Aorta (tissue), 5 donors: Measurements from ENCODE around the gene CSNK1A1. TPM values are rescaled to one million over a fixed set of nuclear protein-coding genes. Genes with fewer than 3 reads are reported as not detected.
A peak's percentile ranks its signal among the peaks of the same experiment; 100 is the strongest.

Experiments used
- ATAC-seq: fragments of 200-7000 bp; cut with Tn5 transposase; one replicate; pipeline ENCODE4 v1.9.1; 2022; ENCODE audit warnings: moderate library complexity; ENCODE audit not compliant: low FRiP score
- DNase-seq, 2 donors: peaks; one replicate each; pipeline ENCODE4 v3.0.0-alpha.2; 2020
- H3K27ac ChIP-seq, 2 donors: one replicate each; pipeline ENCODE4 v1.5.1; 2013; ENCODE audit warnings: low read length in 2 of 2, mild to moderate bottlenecking in 2 of 2, moderate library complexity in 2 of 2, control low read depth in 1 of 2, inconsistent platforms in 1 of 2, low read depth in 1 of 2
- H3K27me3 ChIP-seq, 2 donors: one replicate each; pipeline ENCODE4 v1.6.1; 2013; ENCODE audit warnings: control low read depth in 1 of 2, low read length in 1 of 2, mild to moderate bottlenecking in 1 of 2, moderate library complexity in 1 of 2; ENCODE audit not compliant: insufficient read depth in 2 of 2, control insufficient read depth in 1 of 2
- H3K36me3 ChIP-seq, 2 donors: one replicate each; pipeline ENCODE4 v1.6.1; 2013; ENCODE audit warnings: control low read depth in 1 of 2, low read length in 1 of 2, mild to moderate bottlenecking in 1 of 2; ENCODE audit not compliant: insufficient read depth in 2 of 2, control insufficient read depth in 1 of 2
- H3K4me1 ChIP-seq, 2 donors: one replicate each; pipeline ENCODE4 v1.6.1; 2013; ENCODE audit warnings: low read length in 2 of 2, control low read depth in 1 of 2, mild to moderate bottlenecking in 1 of 2, moderate library complexity in 1 of 2; ENCODE audit not compliant: insufficient read depth in 2 of 2, control insufficient read depth in 1 of 2
- H3K4me3 ChIP-seq, 2 donors: one replicate each; pipeline ENCODE4 v1.5.1; 2013; ENCODE audit warnings: low read length in 2 of 2, control low read depth in 1 of 2, mild to moderate bottlenecking in 1 of 2
- H3K9me3 ChIP-seq: one replicate; pipeline ENCODE4 v1.6.1; 2013; ENCODE audit warnings: mild to moderate bottlenecking, low read length; ENCODE audit not compliant: control insufficient read depth
- WGBS, 2 donors: extraction: QIAGEN DNeasy Blood & Tissue Kit; methylation state at CpG; one replicate each; pipeline ENCODE4 v1.1.7; 2013; 5-methylcytosine and 5-hydroxymethylcytosine counted together
- intact Hi-C, 2 donors: fragments of 100-400 bp; cut with DNase I; formaldehyde crosslinking; loops; one replicate each; pipeline versions ENCODE4 v1.14.2 to v1.15.0; 2022
- polyA plus RNA-seq, 2 donors: library from polyadenylated mRNA; stranded (reverse); fragments of 200-250 nt; gene quantifications; one replicate each; pipeline ENCODE4 v1.2.3, GENCODE V29; 2013
- total RNA-seq, 2 donors: library from RNA; stranded (reverse); fragmentation: NEBNext Ultra II Directional; extraction: Animal tissue kit (Norgen Biotek cat#: 25700); gene quantifications; one replicate each; pipeline ENCODE4 v1.2.1, GENCODE V29; 2021
- donor health status: healthy with polysubstance abuse.
- donor health status: Bipolar disorder and iron deficiency.
- donor health status: DM: no; HTN: no; CAD: no.
- donor health status: DM: no; HTN: no; CAD: no.
- donor health status: DM: yes; HTN: yes; CAD: no.

Gene CSNK1A1
- total and polyA plus RNA-seq, 4 donors: 100 to 242 (median 164) TPM

- H3K4me3 ChIP-seq: no peak overlapping the region
- intact Hi-C loops: loop anchor here (5.0 kb wide), 2 partner anchors 45 to 50 kb away; no protein-coding TSS in a partner anchor
- no peaks in the 10 kb centered on the region for H3K9me3 ChIP-seq
- ATAC-seq (no peak), DNase-seq (no peak)
- 25 to 29% methylated on average over 3 of the region's 3 CpGs for WGBS, 2 donors
- no peaks in the 10 kb centered on the region for H3K27me3 ChIP-seq
- peak overlapping the region; percentile 57 to 84 for H3K27ac ChIP-seq
- H3K4me1 ChIP-seq: peaks cover 2 to 6% of the 10 kb centered on the region in 2 donors
- peaks cover 0 to 2% of the 10 kb centered on the region in 2 donors for H3K36me3 ChIP-seq
Measured at GRCh38 chr5:149497357-149497756, 53.9 kb downstream of the CSNK1A1 start.

- Histone ChIP-seq H3K27me3 (no peaks in the 10 kb centered on the region), H3K27ac (no peak overlapping the region), H3K4me1 (peaks cover 2 to 6% of the 10 kb centered on the region in 2 donors), H3K4me3 (no peak overlapping the region), H3K9me3 (no peaks in the 10 kb centered on the region), H3K36me3 (peaks cover 0 to 2% of the 10 kb centered on the region in 2 donors)
- intact Hi-C loops: loop anchor here (5.0 kb wide), 2 partner anchors 45 to 50 kb away; no protein-coding TSS in a partner anchor
- 32 to 37% methylated on average over 2 of the region's 2 CpGs for WGBS, 2 donors
- DNase-seq (no peak), ATAC-seq (no peak)
Measured at GRCh38 chr5:149496917-149497316, 54.3 kb downstream of the CSNK1A1 start.

DNA sequence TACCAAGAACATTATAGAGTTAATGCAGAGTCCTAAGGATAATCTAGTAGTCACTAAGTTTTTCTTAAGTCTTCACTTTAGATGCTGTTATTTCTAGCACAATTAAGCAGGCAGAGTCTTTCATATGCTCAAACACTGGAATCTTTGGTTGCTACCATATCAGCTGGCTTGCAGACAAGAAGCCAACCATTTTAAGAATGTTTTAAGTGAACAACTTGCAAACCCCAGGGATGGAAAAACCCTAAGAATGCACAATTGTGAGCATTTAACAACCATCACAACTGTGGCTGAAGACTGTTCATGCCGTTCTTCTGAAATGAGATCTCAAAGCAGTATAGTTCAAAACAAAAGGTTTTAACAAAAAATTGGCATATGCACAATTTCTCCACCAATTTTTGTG lies 55.1 kb downstream of the CSNK1A1 start:
- DNase-seq (no peak), ATAC-seq (no peak)
- Histone ChIP-seq H3K4me1 (peaks cover 2 to 6% of the 10 kb centered on the region in 2 donors), H3K27me3 (no peaks in the 10 kb centered on the region), H3K36me3 (peaks cover 0 to 2% of the 10 kb centered on the region in 2 donors), H3K27ac (no peak overlapping the region), H3K9me3 (no peaks in the 10 kb centered on the region), H3K4me3 (no peak overlapping the region)
- WGBS, 2 donors: 35 to 44% methylated on average over 1 of the region's 1 CpG
- intact Hi-C loops: loop anchor here (5.0 kb wide), 2 partner anchors 46 to 51 kb away; no protein-coding TSS in a partner anchor

- 53 to 65% methylated on average over 2 of the region's 2 CpGs for WGBS, 2 donors
- Histone ChIP-seq H3K4me3 (no peak overlapping the region), H3K27me3 (no peaks in the 10 kb centered on the region), H3K36me3 (peaks cover 0 to 2% of the 10 kb centered on the region in 2 donors), H3K9me3 (no peaks in the 10 kb centered on the region), H3K27ac (no peak overlapping the region), H3K4me1 (peaks cover 2 to 6% of the 10 kb centered on the region in 2 donors)
- intact Hi-C loops: loop anchor here (5.0 kb wide), 2 partner anchors 47 to 52 kb away; no protein-coding TSS in a partner anchor
- no peak for DNase-seq
- no peak for ATAC-seq
Measured at GRCh38 chr5:149495673-149496072, 55.6 kb downstream of the CSNK1A1 start.

GRCh38 chr5:149493316-149493715 lies 57.9 kb downstream of the CSNK1A1 start:
- no peaks in the 10 kb centered on the region for H3K27me3 ChIP-seq
- intact Hi-C loops: no loop called here
- ATAC-seq: no peak
- WGBS, 2 donors: 53 to 57% methylated on average over 2 of the region's 2 CpGs
- peaks cover 0 to 2% of the 10 kb centered on the region in 2 donors for H3K36me3 ChIP-seq
- H3K4me3 ChIP-seq: no peak overlapping the region
- no peaks in the 10 kb centered on the region for H3K9me3 ChIP-seq
- peaks cover 4 to 6% of the 10 kb centered on the region in 2 donors for H3K4me1 ChIP-seq
- H3K27ac ChIP-seq: peak overlapping the region in 1 of 2 donors; percentile 43
- DNase-seq: no peak

DNA sequence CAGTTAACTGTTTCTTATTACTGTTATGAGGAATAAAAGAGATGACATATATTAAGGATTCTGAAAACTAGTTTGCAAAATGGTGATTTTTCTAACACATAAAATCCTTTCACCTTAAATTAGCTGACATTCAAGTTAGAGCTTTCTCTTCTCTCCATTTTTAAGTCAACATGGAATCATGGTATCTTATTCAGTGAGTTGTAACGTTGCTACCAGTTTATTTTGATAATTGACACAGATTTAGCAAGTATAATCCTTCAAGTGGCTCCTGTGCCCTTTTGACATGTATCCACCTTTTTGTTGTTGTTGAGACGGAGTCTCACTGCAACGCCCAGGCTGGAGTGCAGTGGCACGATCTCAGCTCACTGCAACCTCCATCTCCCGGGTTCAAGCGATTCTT lies 58.5 kb downstream of the CSNK1A1 start:
- Histone ChIP-seq H3K36me3 (peaks cover 0 to 2% of the 10 kb centered on the region in 2 donors), H3K27ac (no peak overlapping the region), H3K4me3 (no peak overlapping the region), H3K27me3 (no peaks in the 10 kb centered on the region), H3K4me1 (peaks cover 4 to 6% of the 10 kb centered on the region in 2 donors), H3K9me3 (no peaks in the 10 kb centered on the region)
- intact Hi-C loops: no loop called here
- no peak for ATAC-seq
- 89 to 90% methylated on average over 6 of the region's 6 CpGs for WGBS, 2 donors
- no peak for DNase-seq

GRCh38 chr5:149490599-149491485 lies 60.4 kb downstream of the CSNK1A1 start:
- Histone ChIP-seq H3K36me3 (no peaks in the 10 kb centered on the region), H3K4me3 (no peak overlapping the region), H3K27ac (peak overlapping the region in 1 of 2 donors; percentile 11), H3K27me3 (no peaks in the 10 kb centered on the region), H3K4me1 (peaks cover 5 to 10% of the 10 kb centered on the region in 2 donors), H3K9me3 (no peaks in the 10 kb centered on the region)
- intact Hi-C loops: no loop called here
- no peak for ATAC-seq
- no peak for DNase-seq
- 90 to 91% methylated on average over 6 of the region's 6 CpGs for WGBS, 2 donors

DNA sequence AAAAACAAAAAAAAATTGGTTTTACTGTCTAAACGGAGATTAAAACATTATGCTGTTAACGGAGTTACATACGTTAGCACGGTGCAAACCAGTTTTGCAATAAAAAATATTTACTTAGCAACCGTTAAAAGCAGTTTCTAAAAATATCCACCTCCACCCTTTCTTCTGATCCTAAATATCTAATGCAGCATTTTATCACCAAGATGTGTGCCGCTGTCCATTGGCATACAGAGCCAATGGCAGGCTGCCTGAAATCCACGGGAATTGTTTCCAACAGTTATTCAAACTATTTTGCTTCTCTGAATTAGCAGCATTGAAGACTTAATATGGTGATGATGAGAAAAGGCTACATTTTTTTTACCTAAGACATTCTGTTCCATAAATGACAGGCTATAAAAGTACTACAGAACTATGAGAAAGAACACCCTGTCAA lies 61.6 kb downstream of the CSNK1A1 start:
- 3 to 4% methylated on average over 7 of the region's 7 CpGs for WGBS, 2 donors
- Histone ChIP-seq H3K36me3 (no peaks in the 10 kb centered on the region), H3K27me3 (no peaks in the 10 kb centered on the region), H3K9me3 (no peaks in the 10 kb centered on the region), H3K27ac (peak overlapping the region in 1 of 2 donors; percentile 33), H3K4me3 (no peak overlapping the region), H3K4me1 (peaks cover 5 to 10% of the 10 kb centered on the region in 2 donors)
- intact Hi-C loops: loop anchor here in 1 of 2 donors (2.0 kb wide), 1 partner anchor 37 kb away; no protein-coding TSS in a partner anchor
- DNase-seq (peak in 1 of 2 donors; percentile 91), ATAC-seq (no peak)
